SK-N-SH treated with all-trans-retinoic acid at 6 μM for 48 hours (cell line): ENCODE data around the gene NFIA.

Source experiments
- ATAC-seq: fragments of 200-7000 bp; cut with Tn5 transposase; 3 replicates; pipeline ENCODE4 v1.9.1; 2020; ENCODE audit warnings: mild to moderate bottlenecking, moderate library complexity
- BACH2 ChIP-seq: fragments of 250-450 bp; sonication (Bioruptor Pico); IDR thresholded peaks from 2 replicates; pipeline ENCODE4 v1.9.0; 2021; ENCODE audit warnings: mild to moderate bottlenecking, borderline replicate concordance
- CSDC2 ChIP-seq: fragments of 250-450 bp; sonication (Bioruptor Pico); IDR thresholded peaks from 2 replicates; pipeline ENCODE4 v1.5.0; 2020; ENCODE audit warnings: mild to moderate bottlenecking, moderate library complexity
- CSRNP3 ChIP-seq: fragments of 250-450 bp; sonication (Bioruptor Pico); IDR thresholded peaks from 2 replicates; pipeline ENCODE4 v1.5.1; 2021; ENCODE audit warnings: mild to moderate bottlenecking, moderate library complexity
- ESRRG ChIP-seq: fragments of 250-450 bp; sonication (Bioruptor Pico); IDR thresholded peaks from 2 replicates; pipeline ENCODE4 v1.6.1; 2021; ENCODE audit warnings: mild to moderate bottlenecking
- GLIS3 ChIP-seq: fragments of 250-450 bp; sonication (Bioruptor Pico); IDR thresholded peaks from 2 replicates; pipeline ENCODE4 v1.5.0; 2020; ENCODE audit warnings: mild to moderate bottlenecking, moderate library complexity
- ISL1 ChIP-seq: fragments of 250-450 bp; sonication (Bioruptor Pico); IDR thresholded peaks from 2 replicates; pipeline ENCODE4 v2.1.2; 2022; ENCODE audit warnings: mild to moderate bottlenecking, moderate library complexity
- OSR1 ChIP-seq: fragments of 250-450 bp; sonication (Bioruptor Pico); IDR thresholded peaks from 2 replicates; pipeline ENCODE4 v1.8.0; 2022; ENCODE audit warnings: moderate library complexity, mild to moderate bottlenecking, inconsistent platforms
- PATZ1 ChIP-seq: fragments of 250-450 bp; sonication (Bioruptor Pico); IDR thresholded peaks from 2 replicates; pipeline ENCODE4 v1.8.0; 2020; ENCODE audit warnings: mild to moderate bottlenecking, moderate library complexity, borderline replicate concordance
- PPARA ChIP-seq: fragments of 250-450 bp; sonication (Bioruptor Pico); IDR thresholded peaks from 2 replicates; pipeline ENCODE4 v1.5.0; 2020; ENCODE audit warnings: mild to moderate bottlenecking, borderline replicate concordance
- RARB ChIP-seq: fragments of 250-450 bp; sonication (Bioruptor Pico); IDR thresholded peaks from 2 replicates; pipeline ENCODE4 v1.8.0; 2021; ENCODE audit warnings: mild to moderate bottlenecking, moderate library complexity
- SNAI2 ChIP-seq: fragments of 250-450 bp; sonication (Bioruptor Pico); IDR thresholded peaks from 2 replicates; pipeline ENCODE4 v1.5.0; 2020; ENCODE audit warnings: mild to moderate bottlenecking, moderate library complexity
- TCF4 ChIP-seq: fragments of 250-450 bp; sonication (Bioruptor Pico); IDR thresholded peaks from 2 replicates; pipeline ENCODE4 v1.8.0; 2021; ENCODE audit warnings: mild to moderate bottlenecking, moderate library complexity, borderline replicate concordance
- TOX ChIP-seq: fragments of 250-450 bp; sonication (Bioruptor Pico); IDR thresholded peaks from 2 replicates; pipeline ENCODE4 v1.8.0; 2021; ENCODE audit warnings: mild to moderate bottlenecking, moderate library complexity, borderline replicate concordance
- TSHZ2 ChIP-seq: fragments of 250-450 bp; sonication (Bioruptor Pico); IDR thresholded peaks from 2 replicates; pipeline ENCODE4 v1.5.0; 2020; ENCODE audit warnings: mild to moderate bottlenecking, moderate library complexity
- ZC3H10 ChIP-seq: fragments of 250-450 bp; sonication (Bioruptor Pico); IDR thresholded peaks from 2 replicates; pipeline ENCODE4 v1.5.1; 2021; ENCODE audit warnings: mild to moderate bottlenecking, moderate library complexity
- ZFP30 ChIP-seq: fragments of 450-650 bp; formaldehyde crosslinking; IDR thresholded peaks from 2 replicates; pipeline ENCODE4 v1.5.0; 2022; ENCODE audit warnings: mild to moderate bottlenecking, moderate library complexity
- ZNF565 ChIP-seq: fragments of 450-650 bp; formaldehyde crosslinking; conservative IDR thresholded peaks from 2 replicates; pipeline ENCODE4 v1.5.0; 2020; ENCODE audit warnings: low read depth, mild to moderate bottlenecking, moderate library complexity
- ZNF70 ChIP-seq: fragments of 450-650 bp; formaldehyde crosslinking; IDR thresholded peaks from 2 replicates; pipeline ENCODE4 v1.5.0; 2020; ENCODE audit warnings: mild to moderate bottlenecking, moderate library complexity
- ZNF8 ChIP-seq: fragments of 450-650 bp; formaldehyde crosslinking; IDR thresholded peaks from 2 replicates; pipeline ENCODE4 v1.5.0; 2020; ENCODE audit warnings: mild to moderate bottlenecking, moderate library complexity
- TF ChIP-seq, protein P1 (sequence below): fragments of 250-450 bp; sonication (Bioruptor Pico); IDR thresholded peaks from 2 replicates; pipeline ENCODE4 v1.5.1; 2020; ENCODE audit warnings: low read depth, mild to moderate bottlenecking, moderate library complexity
- TF ChIP-seq, protein P2 (sequence below): fragments of 250-450 bp; sonication (Bioruptor Pico); IDR thresholded peaks from 2 replicates; pipeline ENCODE4 v1.8.0; 2021; ENCODE audit warnings: low read depth, mild to moderate bottlenecking, moderate library complexity, borderline replicate concordance

The NFIA gene

DNA sequence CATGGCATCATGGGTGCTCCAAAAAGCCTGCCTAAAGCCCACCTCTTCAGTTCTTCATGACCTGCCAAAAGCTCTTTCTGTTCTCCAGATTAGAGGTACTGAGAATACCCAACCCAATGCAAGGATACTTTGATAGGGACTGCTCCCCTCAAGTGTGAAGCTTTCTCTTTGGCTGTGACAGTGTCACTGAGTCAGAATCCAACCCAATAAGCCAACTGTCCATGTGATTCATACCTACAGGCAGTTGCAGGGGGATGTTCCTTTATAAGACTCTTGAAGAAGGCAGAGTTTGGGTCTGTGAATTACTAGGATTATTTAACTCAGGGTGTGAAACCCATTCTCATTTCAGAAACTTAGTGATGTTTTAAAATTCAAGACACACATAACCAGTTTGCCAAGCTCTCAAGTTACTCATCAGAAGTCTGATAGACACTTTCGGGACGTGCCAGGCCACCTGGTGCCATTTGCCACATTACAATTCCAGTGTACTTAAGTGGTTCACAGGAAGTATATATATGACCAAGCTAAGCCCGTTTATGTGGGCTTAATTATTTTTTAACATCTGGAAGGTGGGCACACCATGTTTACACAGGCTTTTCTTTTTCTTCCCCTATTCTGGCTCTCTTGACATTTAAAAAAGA lies 265.8 kb downstream of the NFIA start:
- ATAC-seq = no peak
- TF ChIP-seq CSRNP3 = no peak
- no peak for TF ChIP-seq TCF4 (CRISPR knock-in tag)
- TF ChIP-seq ESRRG (CRISPR knock-in tag) = no peak
- no peak for TF ChIP-seq OSR1 (CRISPR knock-in tag)
- TF ChIP-seq ZC3H10 (CRISPR knock-in tag) = no peak
- no peak for TF ChIP-seq GLIS3 (CRISPR knock-in tag)
- no peak for TF ChIP-seq ZNF70 (CRISPR knock-in tag)
- TF ChIP-seq, all 23 proteins: peak for 0

DNA sequence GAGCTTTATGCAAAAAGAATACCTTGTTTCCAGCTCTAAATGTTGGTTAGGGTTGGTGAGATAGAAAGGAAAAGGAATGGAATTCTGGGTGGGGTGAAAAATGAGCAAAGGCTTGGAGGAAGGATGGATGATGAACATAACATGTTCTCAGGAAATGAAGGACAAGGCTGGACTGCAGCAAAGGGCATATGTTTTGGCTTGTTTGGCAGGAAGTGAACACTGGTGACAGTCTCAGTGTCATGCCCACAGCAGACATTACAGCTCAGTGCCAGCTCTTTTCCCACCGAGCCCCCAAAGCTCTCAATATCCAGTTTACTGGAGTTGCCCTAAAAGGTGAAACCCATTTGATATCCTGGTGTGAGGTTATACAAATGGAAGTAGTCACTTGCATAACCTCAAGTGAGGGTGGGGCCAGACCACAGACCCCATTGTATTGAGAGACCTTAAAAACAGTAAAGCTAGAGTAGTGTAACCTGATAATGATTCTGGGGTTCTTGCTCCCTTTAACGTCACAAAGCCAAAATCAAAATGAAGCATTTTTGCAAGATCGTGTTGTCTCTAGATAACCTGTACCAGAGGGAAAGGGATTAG lies 270.6 kb downstream of the NFIA start:
- TF ChIP-seq TOX (CRISPR knock-in tag) = no peak
- no peak for TF ChIP-seq ZNF8 (CRISPR knock-in tag)
- no peak for TF ChIP-seq TSHZ2 (CRISPR knock-in tag)
- no peak for TF ChIP-seq CSRNP3
- TF ChIP-seq ZFP30 = no peak
- TF ChIP-seq GLIS3 (CRISPR knock-in tag) = no peak
- no peak for TF ChIP-seq SNAI2 (CRISPR knock-in tag)
- TF ChIP-seq TCF4 (CRISPR knock-in tag) = no peak
- TF ChIP-seq ZNF70 (CRISPR knock-in tag) = no peak
- TF ChIP-seq ZNF565 (CRISPR knock-in tag) = no peak
- no peak for ATAC-seq

DNA sequence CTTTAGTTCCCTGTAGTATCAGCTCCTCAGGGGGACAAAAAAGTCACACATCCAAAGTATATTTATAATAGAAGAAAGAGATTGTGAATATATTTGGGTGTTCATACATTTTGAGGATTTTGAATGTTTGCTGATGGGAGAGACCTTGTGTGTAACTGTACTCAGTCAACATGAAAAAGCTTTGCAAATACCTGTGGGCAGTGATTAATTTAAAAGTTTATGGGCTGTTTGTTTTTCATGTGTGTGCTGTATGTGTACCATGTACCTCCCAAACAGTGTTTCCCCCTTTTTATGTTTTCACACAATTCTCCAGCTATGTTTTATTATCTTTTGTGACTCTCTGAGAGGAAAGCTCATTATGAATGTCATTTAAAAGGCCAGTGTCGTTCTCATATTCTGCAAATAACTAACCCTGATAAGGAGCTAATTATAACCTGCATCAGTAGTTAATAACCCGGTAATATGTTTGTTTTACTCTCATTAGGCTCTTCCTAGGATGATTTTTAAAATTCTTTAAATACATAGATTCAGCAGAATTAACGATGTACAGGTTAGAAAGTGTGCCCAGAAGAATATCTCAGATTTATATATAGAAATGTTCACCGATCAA lies 271.5 kb downstream of the NFIA start:
- TF ChIP-seq, protein P1, sequence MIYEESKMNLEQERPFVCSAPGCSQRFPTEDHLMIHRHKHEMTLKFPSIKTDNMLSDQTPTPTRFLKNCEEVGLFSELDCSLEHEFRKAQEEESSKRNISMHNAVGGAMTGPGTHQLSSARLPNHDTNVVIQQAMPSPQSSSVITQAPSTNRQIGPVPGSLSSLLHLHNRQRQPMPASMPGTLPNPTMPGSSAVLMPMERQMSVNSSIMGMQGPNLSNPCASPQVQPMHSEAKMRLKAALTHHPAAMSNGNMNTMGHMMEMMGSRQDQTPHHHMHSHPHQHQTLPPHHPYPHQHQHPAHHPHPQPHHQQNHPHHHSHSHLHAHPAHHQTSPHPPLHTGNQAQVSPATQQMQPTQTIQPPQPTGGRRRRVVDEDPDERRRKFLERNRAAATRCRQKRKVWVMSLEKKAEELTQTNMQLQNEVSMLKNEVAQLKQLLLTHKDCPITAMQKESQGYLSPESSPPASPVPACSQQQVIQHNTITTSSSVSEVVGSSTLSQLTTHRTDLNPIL = no peak
- no peak for TF ChIP-seq CSRNP3
- TF ChIP-seq PATZ1 = no peak
- TF ChIP-seq RARB = no peak
- no peak for TF ChIP-seq SNAI2 (CRISPR knock-in tag)
- TF ChIP-seq ESRRG (CRISPR knock-in tag) = no peak
- no peak for TF ChIP-seq PPARA (CRISPR knock-in tag)
- TF ChIP-seq TOX (CRISPR knock-in tag) = no peak
- TF ChIP-seq, protein P2, sequence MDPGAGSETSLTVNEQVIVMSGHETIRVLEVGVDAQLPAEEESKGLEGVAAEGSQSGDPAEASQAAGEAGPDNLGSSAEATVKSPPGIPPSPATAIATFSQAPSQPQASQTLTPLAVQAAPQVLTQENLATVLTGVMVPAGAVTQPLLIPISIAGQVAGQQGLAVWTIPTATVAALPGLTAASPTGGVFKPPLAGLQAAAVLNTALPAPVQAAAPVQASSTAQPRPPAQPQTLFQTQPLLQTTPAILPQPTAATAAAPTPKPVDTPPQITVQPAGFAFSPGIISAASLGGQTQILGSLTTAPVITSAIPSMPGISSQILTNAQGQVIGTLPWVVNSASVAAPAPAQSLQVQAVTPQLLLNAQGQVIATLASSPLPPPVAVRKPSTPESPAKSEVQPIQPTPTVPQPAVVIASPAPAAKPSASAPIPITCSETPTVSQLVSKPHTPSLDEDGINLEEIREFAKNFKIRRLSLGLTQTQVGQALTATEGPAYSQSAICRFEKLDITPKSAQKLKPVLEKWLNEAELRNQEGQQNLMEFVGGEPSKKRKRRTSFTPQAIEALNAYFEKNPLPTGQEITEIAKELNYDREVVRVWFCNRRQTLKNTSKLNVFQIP (CRISPR knock-in tag) = no peak
- TF ChIP-seq ZFP30 = no peak
- no peak for TF ChIP-seq CSDC2 (CRISPR knock-in tag)
- TF ChIP-seq ZNF8 (CRISPR knock-in tag) = no peak
- TF ChIP-seq ZNF70 (CRISPR knock-in tag) = no peak
- no peak for TF ChIP-seq ZNF565 (CRISPR knock-in tag)
- no peak for TF ChIP-seq ISL1 (CRISPR knock-in tag)
- TF ChIP-seq BACH2 (CRISPR knock-in tag) = no peak
- TF ChIP-seq, all 23 proteins: peak for 0
- no peak for ATAC-seq
